Neuronal stem cell (in vitro differentiated cells): ENCODE data around the gene PARVA.
A peak's percentile ranks its signal among the peaks of the same experiment; 100 is the strongest.

Experiments
- DNase-seq: peaks from one replicate; pipeline ENCODE4 v3.0.0-alpha.2; 2013; ENCODE audit warnings: low spot score
- H2AFZ ChIP-seq: one replicate; pipeline ENCODE4 v1.6.1; 2013; ENCODE audit warnings: mild to moderate bottlenecking, low read length, inconsistent platforms
- H2AK5ac ChIP-seq: 2 replicates; pipeline ENCODE4 v1.6.1; 2013; ENCODE audit warnings: low read depth, mild to moderate bottlenecking, inconsistent platforms, low read length, moderate library complexity, mixed read lengths
- H2BK120ac ChIP-seq: 2 replicates; pipeline ENCODE4 v1.6.1; 2013; ENCODE audit warnings: low read depth, mild to moderate bottlenecking, inconsistent platforms, low read length, moderate library complexity, mixed read lengths
- H2BK12ac ChIP-seq: one replicate; pipeline ENCODE4 v1.6.1; 2013; ENCODE audit warnings: low read length, inconsistent platforms
- H2BK15ac ChIP-seq: 2 replicates; pipeline ENCODE4 v1.6.1; 2013; ENCODE audit warnings: mild to moderate bottlenecking, low read length, inconsistent platforms, mixed read lengths
- H2BK5ac ChIP-seq: one replicate; pipeline ENCODE4 v1.6.1; 2013; ENCODE audit warnings: inconsistent platforms, mild to moderate bottlenecking, low read length, moderate library complexity
- H3K14ac ChIP-seq: one replicate; pipeline ENCODE4 v1.6.1; 2013; ENCODE audit warnings: low read length, inconsistent platforms
- H3K18ac ChIP-seq: 2 replicates; pipeline ENCODE4 v1.6.1; 2013; ENCODE audit warnings: low read length, inconsistent platforms
- H3K23ac ChIP-seq: 2 replicates; pipeline ENCODE4 v1.6.1; 2013; ENCODE audit warnings: low read depth, mild to moderate bottlenecking, mixed read lengths, low read length, inconsistent platforms; ENCODE audit not compliant: poor library complexity
- H3K27ac ChIP-seq: replicated peaks from 3 replicates; pipeline ENCODE4 v1.5.1; 2013; ENCODE audit warnings: low read length, inconsistent platforms
- H3K27me3 ChIP-seq, 3 experiments: 2 replicates each; pipeline ENCODE4 v1.6.1; 2013; ENCODE audit warnings: low read length in 3 of 3, mild to moderate bottlenecking in 2 of 3, inconsistent platforms in 1 of 3, low read depth in 1 of 3, mixed read lengths in 1 of 3, moderate library complexity in 1 of 3; ENCODE audit not compliant: control insufficient read depth in 3 of 3, insufficient read depth in 3 of 3
- H3K36me3 ChIP-seq, 2 donors: replicated peaks in 1 of 2; 2 replicates each; pipeline ENCODE4 v1.6.1; 2013; ENCODE audit warnings: low read length in 2 of 2; ENCODE audit not compliant: control insufficient read depth in 2 of 2, insufficient read depth in 2 of 2
- H3K4ac ChIP-seq: 2 replicates; pipeline ENCODE4 v1.6.1; 2013; ENCODE audit warnings: inconsistent platforms, mild to moderate bottlenecking, low read length, moderate library complexity
- H3K4me1 ChIP-seq, 2 donors: 1 replicate in 1 of 2; 2 replicates in 1 of 2; pipeline ENCODE4 v1.6.1; 2013; ENCODE audit warnings: low read length in 2 of 2, low read depth in 1 of 2; ENCODE audit not compliant: control insufficient read depth in 2 of 2, insufficient read depth in 1 of 2
- H3K4me2 ChIP-seq: one replicate; pipeline ENCODE4 v1.6.1; 2013; ENCODE audit warnings: mild to moderate bottlenecking, low read length, inconsistent platforms; ENCODE audit not compliant: insufficient read depth, poor library complexity, severe bottlenecking
- H3K4me3 ChIP-seq, 2 donors: 2 replicates each; pipeline ENCODE4 v1.5.1; 2013; ENCODE audit warnings: low read length in 2 of 2, mild to moderate bottlenecking in 2 of 2, inconsistent platforms in 1 of 2, moderate library complexity in 1 of 2
- H3K79me1 ChIP-seq: one replicate; pipeline ENCODE4 v1.6.1; 2013; ENCODE audit warnings: low read depth, mild to moderate bottlenecking, inconsistent platforms, low read length, moderate library complexity
- H3K9ac ChIP-seq: one replicate; pipeline ENCODE4 v1.6.1; 2013; ENCODE audit warnings: mild to moderate bottlenecking, low read depth, low read length, inconsistent platforms; ENCODE audit not compliant: poor library complexity
- H3K9me3 ChIP-seq, 2 donors: replicated peaks in 1 of 2; 2 replicates each; pipeline versions ENCODE3 to v1.6.1; 2013; ENCODE audit warnings: low read length in 2 of 2, mild to moderate bottlenecking in 2 of 2, inconsistent platforms in 1 of 2, low read depth in 1 of 2, mixed read lengths in 1 of 2, moderate library complexity in 1 of 2; ENCODE audit not compliant: control insufficient read depth in 2 of 2, insufficient read depth in 1 of 2
- H4K8ac ChIP-seq: one replicate; pipeline ENCODE4 v1.6.1; 2013; ENCODE audit warnings: low read depth, mild to moderate bottlenecking, inconsistent platforms, low read length, moderate library complexity
- H4K91ac ChIP-seq: one replicate; pipeline ENCODE4 v1.6.1; 2013; ENCODE audit warnings: low read length, low read depth, mild to moderate bottlenecking, inconsistent platforms; ENCODE audit not compliant: poor library complexity
- WGBS, 2 donors: extraction: QIAGEN DNeasy Blood & Tissue Kit; methylation state at CpG; one replicate each; pipeline ENCODE4 v1.1.7; 2013; ENCODE audit warnings: missing lambda C conversion rate in 2 of 2, mixed read lengths in 1 of 2; ENCODE audit not compliant: insufficient read length in 2 of 2, insufficient replicate concordance in 1 of 2; ENCODE audit errors: extremely low coverage in 2 of 2; 5-methylcytosine and 5-hydroxymethylcytosine counted together

Gene PARVA

DNA sequence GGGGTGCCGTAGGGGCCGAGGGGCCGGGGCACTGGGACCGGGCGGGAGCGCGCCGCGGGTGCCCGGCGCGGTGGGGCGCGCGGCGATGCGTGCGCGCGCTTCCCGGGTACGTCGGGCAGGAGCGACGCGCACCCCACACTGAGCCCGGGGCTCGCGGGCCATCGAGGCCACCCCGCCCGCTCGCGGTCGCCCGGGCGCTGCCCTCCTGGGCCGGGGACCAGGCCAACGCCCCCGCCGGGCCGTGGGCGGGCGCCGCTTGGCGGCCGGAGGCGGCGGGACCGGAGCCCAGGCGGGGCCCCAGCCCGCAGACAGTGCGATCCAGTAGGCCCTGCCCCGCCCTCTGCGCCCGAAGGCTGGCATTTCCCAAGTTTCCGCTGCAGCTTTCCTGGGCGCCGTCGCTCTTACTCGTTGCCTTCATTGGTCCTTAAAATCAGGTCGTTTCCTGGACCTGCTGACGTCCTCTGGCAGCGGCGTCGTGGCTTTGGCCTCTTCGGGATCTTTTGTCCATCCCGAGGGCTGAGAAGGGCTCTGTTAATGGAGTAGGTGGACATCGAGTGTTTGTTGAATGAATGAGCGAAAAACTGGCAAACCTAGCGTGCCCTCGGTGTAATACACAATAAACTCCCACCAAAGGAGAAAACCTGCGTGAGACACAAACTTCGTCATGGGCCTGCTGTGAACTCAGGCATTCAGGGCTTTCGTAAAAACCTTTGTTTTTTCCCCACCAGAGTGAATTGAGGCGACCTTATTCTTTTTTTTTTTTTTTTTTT lies 638 bp downstream of the PARVA start:
- H2BK15ac ChIP-seq = peak overlapping the region; percentile 76
- peak overlapping the region; percentile 75 for H3K4me2 ChIP-seq
- H3K27ac ChIP-seq = peak overlapping the region; percentile 94
- peak overlapping the region; percentile 37 for H3K23ac ChIP-seq
- no CpG with 5 or more reads among the region's 76 CpGs for WGBS, 2 donors
- peak overlapping the region; percentile 44 for H2AK5ac ChIP-seq
- no peaks in the 10 kb centered on the region for H3K36me3 ChIP-seq
- no peak overlapping the region for H2BK12ac ChIP-seq
- H3K18ac ChIP-seq = peak overlapping the region; percentile 97
- no peak overlapping the region for H4K91ac ChIP-seq
- peaks cover 0 to 43% (median 0%) of the 10 kb centered on the region in 3 experiments for H3K27me3 ChIP-seq
- H3K14ac ChIP-seq = peak overlapping the region; percentile 59
- H3K4me3 ChIP-seq = peak overlapping the region; percentile 45 to 90
- no peak overlapping the region for H2BK120ac ChIP-seq
- H2AFZ ChIP-seq = peak overlapping the region; percentile 84
- peak; percentile 58 for DNase-seq
- peak overlapping the region; percentile 7 for H2BK5ac ChIP-seq
- H3K79me1 ChIP-seq = no peaks in the 10 kb centered on the region
- peak overlapping the region; percentile 89 for H3K9ac ChIP-seq
- peaks cover 0 to 10% of the 10 kb centered on the region in 2 donors for H3K9me3 ChIP-seq
- no peak overlapping the region for H3K4ac ChIP-seq
- H3K4me1 ChIP-seq = peaks cover 0 to 9% of the 10 kb centered on the region in 2 donors
- H4K8ac ChIP-seq = no peak overlapping the region

DNA sequence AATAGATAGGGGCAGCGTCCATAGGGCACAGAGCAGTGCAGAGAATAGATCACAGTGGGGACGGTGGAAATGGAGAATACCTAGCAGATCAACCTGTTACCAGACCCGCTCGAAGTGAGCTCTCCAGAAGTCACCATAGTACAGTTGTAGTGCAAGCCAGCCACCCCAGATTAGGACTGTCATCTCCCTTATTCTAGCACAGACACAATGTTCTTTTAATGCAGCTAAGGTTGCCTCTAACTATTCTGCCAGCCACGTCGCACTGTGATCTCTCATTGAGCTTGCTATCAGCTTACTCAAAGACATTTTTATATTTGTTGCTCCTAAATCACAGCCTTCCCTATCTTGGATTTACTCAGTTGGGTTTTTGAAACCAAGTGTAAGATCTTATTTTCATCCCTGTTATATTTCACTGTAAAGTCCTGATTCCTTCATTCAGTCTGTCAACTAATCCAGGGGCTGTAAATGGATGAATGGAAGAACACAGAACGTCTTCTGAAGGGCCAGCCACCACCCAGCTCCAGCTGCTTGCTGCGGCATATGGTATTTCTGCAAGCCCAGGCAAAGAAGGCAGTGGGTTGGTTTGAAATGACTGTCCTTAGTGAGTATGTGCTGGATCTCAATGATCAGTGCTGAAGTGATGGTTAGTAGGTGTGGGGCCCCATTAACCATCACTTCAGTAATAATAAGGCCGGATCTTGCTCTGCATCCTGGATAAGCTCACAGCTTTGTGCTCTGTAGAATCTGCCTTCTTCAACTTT lies 3.4 kb downstream of the PARVA start:
- H2BK12ac ChIP-seq = no peak overlapping the region
- no peak overlapping the region for H3K4me3 ChIP-seq
- WGBS, 2 donors = no CpG with 5 or more reads among the region's 9 CpGs
- H2AK5ac ChIP-seq = no peak overlapping the region
- no peak overlapping the region for H3K9ac ChIP-seq
- no peak overlapping the region for H3K18ac ChIP-seq
- peaks cover 0 to 39% (median 0%) of the 10 kb centered on the region in 3 experiments for H3K27me3 ChIP-seq
- no peak overlapping the region for H3K4me2 ChIP-seq
- no peaks in the 10 kb centered on the region for H3K79me1 ChIP-seq
- no peaks in the 10 kb centered on the region for H3K36me3 ChIP-seq
- peak overlapping the region; percentile 58 for H4K91ac ChIP-seq
- no peak overlapping the region for H2BK15ac ChIP-seq
- H3K23ac ChIP-seq = no peak overlapping the region
- H3K4ac ChIP-seq = no peak overlapping the region
- no peak overlapping the region for H4K8ac ChIP-seq
- H3K14ac ChIP-seq = no peak overlapping the region
- no peak overlapping the region for H2BK120ac ChIP-seq
- peaks cover 0 to 11% of the 10 kb centered on the region in 2 donors for H3K4me1 ChIP-seq
- no peak overlapping the region for H2AFZ ChIP-seq
- H3K9me3 ChIP-seq = peaks cover 0 to 10% of the 10 kb centered on the region in 2 donors
- DNase-seq = no peak
- H2BK5ac ChIP-seq = no peak overlapping the region
- H3K27ac ChIP-seq = no peak overlapping the region

DNA sequence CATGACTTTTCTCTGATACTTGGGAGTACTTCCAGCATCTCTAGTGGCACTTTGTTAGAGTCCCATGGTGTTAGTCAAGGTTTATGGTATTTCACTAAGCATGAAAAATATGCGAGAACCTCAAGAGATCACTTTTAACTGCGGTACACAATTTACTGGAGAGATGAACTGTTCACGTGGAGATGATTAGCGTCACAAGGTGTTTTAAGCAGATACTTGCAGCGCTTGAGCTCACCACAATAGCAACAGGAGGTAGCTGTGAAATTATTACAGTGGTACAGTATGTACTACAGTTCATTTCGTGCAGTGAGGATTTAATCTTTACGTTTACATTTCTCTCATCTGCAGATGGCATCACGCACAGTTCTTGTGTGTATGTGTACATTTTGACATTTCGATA lies 4.5 kb downstream of the PARVA start:
- H3K27ac ChIP-seq = no peak overlapping the region
- H2BK120ac ChIP-seq = no peak overlapping the region
- 100% methylated on average over 1 of the region's 9 CpGs; no CpG with 5 or more reads in 1 of the 2 donors for WGBS, 2 donors

DNA sequence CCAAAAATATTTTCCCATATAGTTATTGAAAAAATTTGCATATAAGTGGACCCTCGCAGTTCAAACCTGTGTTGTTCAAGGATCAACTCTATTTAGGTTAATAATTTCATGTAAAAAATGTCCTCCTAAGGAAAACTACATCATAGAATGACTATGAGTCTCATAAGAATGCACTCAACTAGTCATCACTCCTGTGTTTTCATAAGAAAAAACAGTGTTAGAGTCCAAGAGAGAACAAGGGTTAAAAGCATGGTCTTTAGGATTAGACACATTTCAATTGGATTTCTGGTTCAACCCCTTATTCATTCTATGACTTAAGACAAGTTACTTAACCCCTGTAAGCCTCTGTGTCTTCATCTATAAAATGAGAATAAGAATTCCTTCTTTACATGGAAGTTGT lies 5.1 kb downstream of the PARVA start:
- Histone ChIP-seq H3K9me3 (no peaks in the 10 kb centered on the region), H2BK12ac (no peak overlapping the region), H3K4me1 (peaks cover 0 to 9% of the 10 kb centered on the region in 2 donors), H3K4me2 (no peak overlapping the region), H2BK15ac (no peak overlapping the region), H2BK120ac (no peak overlapping the region), H3K79me1 (no peaks in the 10 kb centered on the region), H3K4me3 (no peak overlapping the region), H2AFZ (no peak overlapping the region), H3K27ac (no peak overlapping the region), H3K36me3 (no peaks in the 10 kb centered on the region), H4K91ac (no peak overlapping the region), H3K27me3 (peaks cover 0 to 26% (median 0%) of the 10 kb centered on the region in 3 experiments), H2AK5ac (no peak overlapping the region), H3K4ac (no peak overlapping the region), H4K8ac (no peak overlapping the region), H3K14ac (no peak overlapping the region), H3K9ac (no peak overlapping the region), H3K23ac (no peak overlapping the region), H3K18ac (no peak overlapping the region), H2BK5ac (no peak overlapping the region)
- WGBS, 2 donors = no CpG with 5 or more reads among the region's 1 CpG
- no peak for DNase-seq

More for the DNA sequence above, 4.5 kb downstream of the PARVA start:
- H3K14ac ChIP-seq = no peak overlapping the region
- H4K91ac ChIP-seq = no peak overlapping the region
- H3K4me1 ChIP-seq = peaks cover 0 to 6% of the 10 kb centered on the region in 2 donors
- no peak overlapping the region for H2BK15ac ChIP-seq
- no peak overlapping the region for H3K23ac ChIP-seq
- H4K8ac ChIP-seq = no peak overlapping the region
- no peak overlapping the region for H2AFZ ChIP-seq
- H3K4ac ChIP-seq = no peak overlapping the region
- peaks cover 0 to 32% (median 0%) of the 10 kb centered on the region in 3 experiments for H3K27me3 ChIP-seq
- no peak overlapping the region for H2AK5ac ChIP-seq
- H3K4me3 ChIP-seq = no peak overlapping the region
- no peak overlapping the region for H3K4me2 ChIP-seq
- H3K9ac ChIP-seq = no peak overlapping the region
- no peak overlapping the region for H2BK12ac ChIP-seq
- no peak overlapping the region for H2BK5ac ChIP-seq
- no peaks in the 10 kb centered on the region for H3K79me1 ChIP-seq
- no peaks in the 10 kb centered on the region for H3K36me3 ChIP-seq
- no peak for DNase-seq
- H3K18ac ChIP-seq = no peak overlapping the region
- peaks cover 0 to 5% of the 10 kb centered on the region in 2 donors for H3K9me3 ChIP-seq
